Thyroid gland (tissue), 4 donors: ENCODE data around the gene OTC. TPM values are rescaled to one million over a fixed set of nuclear protein-coding genes. Genes with fewer than 3 reads are reported as not detected.

Source experiments
- DNase-seq, 2 donors: peaks; one replicate each; pipeline ENCODE4 v3.0.0-alpha.2; 2019
- H3K27ac ChIP-seq, 3 donors: fragments of 200-600 bp; sonication (generic); 1 replicate in 2 of 3; 2 replicates in 1 of 3; pipeline ENCODE4 v1.5.1; 2016 to 2019; ENCODE audit warnings: mild to moderate bottlenecking in 1 of 3, moderate library complexity in 1 of 3
- H3K27me3 ChIP-seq: fragments of 200-600 bp; sonication (generic); one replicate; pipeline ENCODE4 v1.5.1; 2019
- H3K36me3 ChIP-seq, 2 donors: fragments of 200-600 bp; sonication (generic); one replicate each; pipeline ENCODE4 v1.5.1; 2016 to 2019
- H3K4me1 ChIP-seq, 2 donors: fragments of 200-600 bp; sonication (generic); one replicate each; pipeline ENCODE4 v1.5.1; 2017 to 2019
- H3K4me3 ChIP-seq, 3 donors: fragments of 200-600 bp; sonication (generic); replicated peaks in 1 of 3; 1 replicate in 2 of 3; 2 replicates in 1 of 3; pipeline ENCODE4 v1.5.1; 2016; ENCODE audit warnings: mild to moderate bottlenecking in 1 of 3
- H3K9me3 ChIP-seq: fragments of 200-600 bp; sonication (generic); one replicate; pipeline ENCODE4 v1.5.1; 2017
- CTCF ChIP-seq, 6 experiments: fragments of 200-600 bp in 3 of 6; fragments of 450-650 bp in 3 of 6; sonication (generic) in 3 of 6; IDR thresholded peaks; one replicate each; pipeline ENCODE4 v1.5.1; 2016 to 2019; ENCODE audit warnings: antibody characterized with exemption in 6 of 6, mild to moderate bottlenecking in 2 of 6, inconsistent platforms in 1 of 6, moderate library complexity in 1 of 6
- POLR2A ChIP-seq, 2 donors: fragments of 450-650 bp; IDR thresholded peaks; one replicate each; pipeline ENCODE4 v1.6.1; 2017; ENCODE audit warnings: antibody characterized with exemption in 2 of 2, mild to moderate bottlenecking in 2 of 2, moderate library complexity in 1 of 2
- whole genome bisulfite sequencing, 2 donors: methylation state at CpG; one replicate each; pipeline ENCODE4 v1.1.5; 2017; 5-methylcytosine and 5-hydroxymethylcytosine counted together
- intact Hi-C: fragments of 100-400 bp; cut with DNase I; formaldehyde crosslinking; loops from one replicate; pipeline ENCODE4 v1.15.1; 2023
- total RNA-seq, 4 donors: library from RNA; depleted of rRNA; stranded (reverse); fragments of >200 nt; gene quantifications; one replicate each; pipeline ENCODE4 v1.2.3, GENCODE V29; 2016

The OTC gene
- total RNA-seq, 4 donors from 2014 or later = 0.33 to 1.2 TPM; not detected in 2

GRCh38 chrX:38326086-38326485 is 26.3 kb upstream of the OTC start:
- intact Hi-C loops = no loop called here
- Histone ChIP-seq H3K4me3 (peak overlapping the region in 1 of 3 donors; percentile 38), H3K36me3 (no peaks in the 10 kb centered on the region), H3K4me1 (no peaks in the 10 kb centered on the region), H3K27ac (peak overlapping the region in 2 of 3 donors; percentile 75 to 77), H3K9me3 (no peaks in the 10 kb centered on the region), H3K27me3 (no peaks in the 10 kb centered on the region)
- 55 to 60% methylated on average over 3 of the region's 3 CpGs for WGBS, 2 donors
- TF ChIP-seq CTCF (IDR thresholded peaks at IDR 0.05) (no peak), POLR2A (IDR thresholded peaks at IDR 0.05) (no peak)
- DNase-seq = no peak

GRCh38 chrX:38327007-38327774 is 25.2 kb upstream of the OTC start, which contains the start of gene RPGR:
Gene RPGR, minus strand, starts transcription at chrX:38327509. Its CDS starts 142 bp downstream, at chrX:38327367.
- peak in 1 of 2 donors; percentile 55 for TF ChIP-seq POLR2A (IDR thresholded peaks at IDR 0.05)
- peak; percentile 41 to 86 (median 56) for TF ChIP-seq CTCF (IDR thresholded peaks at IDR 0.05)
- Histone ChIP-seq H3K9me3 (no peaks in the 10 kb centered on the region), H3K27ac (peak within 1 kb of the TSS; percentile 66 to 77 (median 75)), H3K36me3 (no peaks in the 10 kb centered on the region), H3K4me3 (peak within 1 kb of the TSS; percentile 21 to 47 (median 38)), H3K27me3 (no peaks in the 10 kb centered on the region), H3K4me1 (no peaks in the 10 kb centered on the region)
- intact Hi-C loops = no loop called here
- 1 to 3% methylated on average over 5 to 10 of the region's 67 CpGs for WGBS, 2 donors
- DNase-seq = peak; percentile 91 to 93

- no peak for TF ChIP-seq CTCF (IDR thresholded peaks at IDR 0.05)
- no peak for TF ChIP-seq POLR2A (IDR thresholded peaks at IDR 0.05)
- WGBS, 2 donors = 24 to 40% methylated on average over 2 to 3 of the region's 4 CpGs
- Histone ChIP-seq H3K4me1 (no peaks in the 10 kb centered on the region), H3K4me3 (peak overlapping the region in 1 of 3 donors; percentile 38), H3K27me3 (no peaks in the 10 kb centered on the region), H3K27ac (peak overlapping the region in 1 of 3 donors; percentile 75), H3K36me3 (no peaks in the 10 kb centered on the region), H3K9me3 (no peaks in the 10 kb centered on the region)
- intact Hi-C loops = no loop called here
- DNase-seq = no peak
Observed at GRCh38 chrX:38327775-38328081, 24.7 kb upstream of the OTC start.

GRCh38 chrX:38332505-38332904 is 19.9 kb upstream of the OTC start:
- intact Hi-C loops = no loop called here
- Histone ChIP-seq H3K36me3 (no peaks in the 10 kb centered on the region), H3K27me3 (no peaks in the 10 kb centered on the region), H3K9me3 (no peaks in the 10 kb centered on the region), H3K4me3 (no peak overlapping the region), H3K4me1 (no peaks in the 10 kb centered on the region), H3K27ac (no peak overlapping the region)
- no peak for TF ChIP-seq CTCF (IDR thresholded peaks at IDR 0.05)
- TF ChIP-seq POLR2A (IDR thresholded peaks at IDR 0.05) = no peak
- DNase-seq = no peak

GRCh38 chrX:38335382-38335781 is 17.0 kb upstream of the OTC start:
- no peak for DNase-seq
- no peaks in the 10 kb centered on the region for H3K27me3 ChIP-seq
- intact Hi-C loops = no loop called here
- no peaks in the 10 kb centered on the region for H3K4me1 ChIP-seq
- no peaks in the 10 kb centered on the region for H3K36me3 ChIP-seq
- no peak overlapping the region for H3K4me3 ChIP-seq
- no peak overlapping the region for H3K27ac ChIP-seq
- TF ChIP-seq POLR2A (IDR thresholded peaks at IDR 0.05) = no peak
- no peaks in the 10 kb centered on the region for H3K9me3 ChIP-seq
